ENCODE data around the gene CTLA4.

Gene CTLA4

DNA sequence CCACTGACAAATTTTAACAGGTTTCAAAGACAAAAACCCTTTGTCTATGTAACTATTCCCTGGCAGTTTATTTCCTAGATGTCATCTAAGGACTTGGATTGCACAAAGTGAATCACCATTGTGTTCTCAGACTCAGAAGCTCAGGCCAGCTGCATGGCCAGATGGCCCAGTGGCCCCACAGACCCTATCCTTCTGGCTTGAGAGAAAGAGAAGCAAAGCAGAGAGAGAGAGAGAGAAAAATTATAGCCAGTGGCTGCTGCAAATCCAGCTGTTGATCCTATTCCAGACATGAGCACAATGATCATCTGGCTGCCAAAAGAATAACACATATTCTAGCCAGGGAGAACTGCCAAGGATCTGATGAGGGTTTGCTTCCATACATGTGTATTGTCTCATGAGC, 25.8 kb downstream of the CTLA4 start:
- FAIRE-seq, result no peak

DNA sequence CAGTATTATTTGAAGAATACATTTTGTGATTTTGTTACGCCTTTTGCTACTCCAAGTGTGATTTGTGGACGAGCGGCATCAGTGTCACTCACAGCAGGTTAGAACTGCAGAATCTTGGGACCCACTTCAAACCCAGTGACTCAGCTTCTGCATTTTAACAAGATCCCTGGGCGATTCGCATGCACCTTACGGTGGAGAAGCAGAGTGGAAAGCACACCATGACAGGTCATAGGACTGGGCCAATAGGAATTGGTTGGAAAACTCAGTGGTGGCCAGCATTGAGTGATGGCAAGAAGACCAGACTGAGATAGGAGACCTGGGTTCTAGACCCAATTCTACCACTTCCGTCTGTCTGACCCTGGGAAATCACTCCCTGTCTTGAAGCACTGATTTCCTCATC, 26.3 kb downstream of the CTLA4 start:
- no peak for FAIRE-seq

DNA sequence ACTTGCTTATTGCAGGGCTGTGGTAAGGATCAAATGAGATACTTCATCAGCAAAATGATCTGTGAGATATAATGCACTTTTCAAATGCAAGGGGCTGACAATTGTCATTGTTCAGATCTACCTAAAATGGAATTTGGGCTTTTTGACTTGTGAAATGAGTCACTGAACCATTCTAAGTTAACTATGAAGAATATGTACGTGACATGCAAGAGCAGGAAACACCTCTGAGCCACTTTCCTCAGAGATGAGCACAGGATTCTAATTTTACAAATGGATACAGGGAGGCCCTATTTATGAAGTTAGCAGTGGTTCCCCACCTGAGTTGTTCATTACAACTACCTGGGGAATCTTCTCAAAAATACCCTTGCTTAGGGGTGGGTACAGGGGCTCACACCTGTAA, 26.7 kb downstream of the CTLA4 start:
- no peak for FAIRE-seq

DNA sequence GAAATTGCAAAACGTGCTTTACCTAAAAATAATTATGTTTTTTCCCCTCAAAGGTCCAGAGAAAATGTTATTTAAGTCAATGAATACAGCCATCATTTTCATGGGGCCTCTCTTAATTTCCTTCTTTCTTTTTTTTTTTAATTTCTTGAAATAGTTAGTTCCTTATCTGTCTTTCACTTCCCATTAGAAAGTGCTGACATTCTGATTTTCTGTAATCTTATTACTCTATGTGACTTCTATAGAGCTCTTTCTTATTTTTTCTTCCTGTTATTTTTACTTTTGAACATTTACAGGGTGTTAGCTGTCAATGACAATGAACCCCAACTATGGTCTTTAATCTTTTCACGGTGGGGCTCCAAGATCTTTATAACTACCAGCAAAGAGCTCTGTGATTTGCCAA, 30.0 kb downstream of the CTLA4 start:
- no peak for FAIRE-seq

DNA sequence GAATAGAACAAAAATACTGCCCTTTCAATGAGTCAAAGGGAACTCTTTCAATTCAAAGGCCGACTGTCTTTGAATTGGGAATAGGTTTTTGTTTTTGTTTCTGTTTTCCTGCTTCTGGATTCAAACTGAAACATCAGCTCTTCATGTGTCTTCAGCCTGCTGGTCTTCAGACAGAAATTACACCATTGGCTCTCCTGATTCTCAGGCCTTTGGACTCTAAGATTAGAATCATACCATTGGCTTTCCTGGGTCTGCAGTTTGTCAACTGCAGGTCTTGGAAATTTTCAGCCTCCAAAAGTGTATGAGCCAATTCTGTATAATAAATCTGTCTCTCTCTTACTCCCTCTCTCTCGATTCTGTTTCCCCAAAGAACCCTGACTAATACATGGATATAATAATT, 31.1 kb downstream of the CTLA4 start:
- FAIRE-seq, result no peak

DNA sequence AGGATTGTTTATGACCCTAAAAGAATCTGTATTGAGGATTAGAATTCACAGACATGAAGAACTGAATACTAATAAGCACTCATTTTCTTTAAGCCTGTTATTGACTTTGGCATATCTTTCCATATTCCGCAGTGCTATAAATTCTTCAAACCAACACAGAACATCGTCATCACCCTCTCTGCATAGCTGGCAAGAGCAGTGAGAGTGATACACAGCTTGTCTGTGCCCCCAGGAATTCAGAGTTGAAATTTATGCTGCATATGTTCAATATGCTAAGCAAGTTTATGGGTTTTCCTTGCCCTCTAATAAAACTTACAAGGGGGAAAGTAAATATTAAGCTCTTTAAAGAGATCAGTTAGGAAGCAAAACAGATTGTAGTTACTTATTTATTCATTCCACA, 32.7 kb downstream of the CTLA4 start:
- no peak for FAIRE-seq

DNA sequence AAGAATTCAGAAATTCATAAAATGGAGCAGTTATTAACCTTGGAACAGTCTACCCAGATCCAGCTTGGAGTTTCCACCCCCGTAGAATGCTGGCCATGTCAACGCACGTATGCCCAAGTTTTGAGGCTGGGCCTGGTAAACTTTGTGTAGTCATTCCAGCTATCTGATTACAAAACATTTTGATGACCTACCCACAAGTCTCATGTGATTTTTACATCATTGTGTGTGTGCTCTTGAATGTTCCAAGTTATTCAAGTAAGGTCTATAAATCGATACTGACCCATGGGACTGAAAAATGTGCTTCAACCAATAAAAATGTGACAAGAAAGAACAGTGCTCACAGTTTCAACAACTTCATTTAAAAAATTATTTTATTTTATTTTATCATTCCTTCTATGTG, 36.5 kb downstream of the CTLA4 start:
- FAIRE-seq, result no peak

DNA sequence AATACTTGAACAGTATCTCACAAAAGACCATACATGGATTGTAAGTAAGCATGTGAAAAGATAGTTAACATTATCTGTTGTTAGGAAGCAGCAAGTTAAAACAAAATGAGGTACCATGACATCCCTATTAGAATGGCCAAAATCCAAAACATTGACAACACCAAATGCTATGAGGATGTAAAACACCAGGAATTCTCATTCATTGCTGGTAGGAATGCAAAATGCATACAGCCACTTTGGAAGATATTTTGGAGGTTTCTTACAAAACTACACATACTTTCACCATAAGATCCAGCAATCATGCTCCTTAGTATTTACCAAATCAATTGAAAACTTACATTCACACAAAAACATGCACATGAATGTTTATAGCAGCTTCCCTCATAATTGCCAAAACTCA, 38.1 kb downstream of the CTLA4 start:
- FAIRE-seq, result no peak

DNA sequence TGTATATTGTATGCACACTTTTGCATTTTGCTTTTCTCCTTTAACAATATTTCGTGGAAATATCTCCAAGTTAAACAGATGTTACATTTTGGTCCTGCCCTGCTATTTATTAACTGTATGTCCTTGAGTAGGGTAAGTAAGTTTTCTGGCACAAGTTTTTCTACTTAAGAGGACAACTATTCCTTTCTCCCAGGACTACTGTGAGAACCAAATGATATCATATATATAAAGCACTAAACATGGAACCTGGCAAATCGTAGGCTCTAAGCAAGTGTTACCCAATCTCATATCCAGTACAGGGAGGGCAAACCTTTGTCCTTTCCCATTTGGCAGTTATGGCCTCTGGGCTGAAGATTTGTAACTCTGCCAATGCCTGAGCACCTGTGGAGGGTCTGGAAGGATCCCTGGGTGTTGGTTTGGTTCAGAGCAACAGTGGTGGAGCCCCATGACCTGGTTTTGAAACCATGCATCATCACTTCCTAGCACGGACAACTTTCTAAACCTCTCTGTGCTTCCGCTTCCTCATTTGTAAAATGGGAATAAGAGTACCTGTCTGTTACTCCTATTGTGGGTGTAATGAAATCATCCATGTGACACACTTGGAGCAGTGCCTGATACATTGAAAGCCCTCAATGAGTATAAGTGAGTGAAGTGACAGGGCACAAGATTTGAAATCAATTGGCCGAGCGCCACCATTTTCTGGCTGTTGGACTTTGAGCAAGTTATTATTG, 40.7 kb downstream of the CTLA4 start:
- FAIRE-seq, result no peak

DNA sequence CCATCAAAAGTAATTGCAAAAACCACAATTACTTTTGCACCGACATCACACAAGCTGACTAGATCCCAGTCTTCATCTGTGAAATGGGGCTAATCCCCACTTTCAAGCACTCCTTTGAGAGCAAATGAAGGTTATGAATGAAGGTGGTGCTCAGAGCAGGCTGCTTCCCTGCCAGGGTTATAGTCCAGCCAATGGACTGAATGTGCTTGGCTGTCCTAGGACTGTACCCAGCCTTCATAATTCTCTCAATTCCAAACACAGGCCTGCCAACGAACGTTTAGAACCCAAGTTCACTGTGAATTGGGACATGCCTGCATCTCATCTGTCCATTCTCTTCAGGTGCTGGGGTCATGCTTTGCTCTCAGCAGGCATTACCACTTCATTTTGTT, 41.2 kb downstream of the CTLA4 start:
- FAIRE-seq, result no peak

DNA sequence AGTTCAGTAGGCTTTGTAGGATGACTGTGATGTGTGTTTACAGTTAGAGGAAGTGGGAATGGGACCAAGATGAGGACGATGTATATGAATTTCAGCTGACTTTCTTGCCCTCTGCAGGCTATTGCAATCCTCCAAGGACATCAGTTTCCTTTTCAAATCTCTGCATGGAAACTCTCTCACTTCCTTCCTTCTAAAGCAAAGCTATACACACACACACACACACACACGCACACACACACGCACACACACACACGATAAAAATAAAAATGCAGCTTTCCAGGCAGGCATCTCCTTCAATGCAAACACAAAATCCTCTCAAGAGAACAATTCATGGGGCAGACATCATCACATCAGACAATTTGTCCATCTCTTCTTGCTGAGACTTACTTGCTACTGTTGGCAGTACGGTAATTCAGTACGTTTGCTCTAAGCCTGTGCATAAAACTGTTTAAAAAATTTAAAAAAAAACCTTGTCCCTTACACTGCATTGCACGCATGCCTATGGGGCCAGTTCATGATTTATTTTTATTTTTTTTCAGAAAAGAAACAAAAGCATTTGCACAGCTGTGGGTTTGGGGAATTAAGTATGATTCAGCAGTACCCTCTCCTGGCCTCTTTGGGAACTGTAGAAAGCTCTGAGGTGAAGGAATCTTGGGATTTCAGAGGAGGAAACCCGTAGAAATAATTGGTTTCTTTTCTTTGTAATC, 41.8 kb downstream of the CTLA4 start:
- peak; percentile 25 for FAIRE-seq

DNA sequence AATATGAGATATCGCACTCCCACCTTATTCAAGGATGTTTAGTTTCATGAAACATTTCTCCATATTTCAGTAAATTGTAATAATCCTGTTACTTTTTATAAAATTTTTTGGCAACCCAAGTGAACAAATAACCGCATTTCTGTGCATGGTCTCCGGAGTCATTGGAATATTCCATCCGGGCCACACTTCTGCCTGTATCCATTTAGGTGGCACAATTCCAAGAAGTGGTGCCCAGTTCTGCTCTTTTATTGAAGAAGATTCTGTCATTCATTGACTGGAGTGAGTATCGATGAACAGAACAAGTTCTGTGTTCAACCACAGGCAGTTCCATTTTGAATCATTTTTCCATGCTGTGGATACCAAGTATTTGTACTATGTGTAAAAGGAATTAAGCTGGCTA, 42.4 kb downstream of the CTLA4 start:
- FAIRE-seq, result no peak

DNA sequence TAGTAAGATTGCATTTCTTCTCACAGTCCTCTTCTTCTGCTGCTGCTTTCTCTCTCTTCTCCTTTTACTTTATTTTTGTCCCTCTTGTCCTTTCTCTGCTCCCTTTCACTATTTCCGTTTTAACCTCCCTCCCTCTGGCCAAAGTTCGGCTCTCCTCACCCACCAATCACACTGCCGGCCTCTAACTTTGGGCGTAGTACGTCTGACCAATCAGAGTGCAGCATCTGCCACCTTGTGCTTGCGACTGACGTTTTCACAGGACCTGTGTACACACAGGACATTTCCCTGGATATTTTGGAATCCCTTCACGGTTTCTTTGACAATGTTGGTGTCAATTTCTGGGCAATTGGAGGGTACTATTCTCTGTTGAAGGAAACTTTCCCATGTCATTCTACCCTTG, 46.4 kb downstream of the CTLA4 start:
- FAIRE-seq, result no peak

DNA sequence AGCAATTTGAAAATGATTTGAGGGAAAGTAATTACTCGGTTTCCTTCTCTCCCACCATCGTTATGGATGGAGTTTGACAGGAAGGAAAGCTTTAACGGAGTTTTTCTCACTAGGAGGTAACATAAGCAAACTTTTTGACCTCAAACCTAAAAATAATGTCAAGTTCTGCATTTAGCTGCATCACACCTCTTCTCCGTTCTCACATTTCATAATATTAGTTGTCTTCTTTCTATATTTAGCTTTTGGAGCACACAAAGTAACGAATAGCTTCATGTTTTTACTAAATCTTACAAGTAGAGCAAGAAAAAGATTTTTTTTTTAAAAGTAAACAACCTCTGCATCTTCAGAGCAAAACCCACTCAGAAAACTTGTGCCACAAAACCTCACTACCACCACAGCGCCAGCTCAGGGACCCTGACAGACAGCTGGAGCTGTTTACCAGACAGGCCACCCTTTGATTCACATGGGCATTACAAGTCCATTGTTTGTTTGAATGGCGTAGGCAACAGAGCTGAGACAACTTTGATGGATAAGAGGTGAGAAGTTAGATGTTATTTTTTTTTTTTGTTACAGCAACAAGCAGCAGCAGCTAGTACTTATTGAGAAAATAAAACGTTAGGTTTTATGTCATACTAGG, 47.1 kb downstream of the CTLA4 start:
- no peak for FAIRE-seq

DNA sequence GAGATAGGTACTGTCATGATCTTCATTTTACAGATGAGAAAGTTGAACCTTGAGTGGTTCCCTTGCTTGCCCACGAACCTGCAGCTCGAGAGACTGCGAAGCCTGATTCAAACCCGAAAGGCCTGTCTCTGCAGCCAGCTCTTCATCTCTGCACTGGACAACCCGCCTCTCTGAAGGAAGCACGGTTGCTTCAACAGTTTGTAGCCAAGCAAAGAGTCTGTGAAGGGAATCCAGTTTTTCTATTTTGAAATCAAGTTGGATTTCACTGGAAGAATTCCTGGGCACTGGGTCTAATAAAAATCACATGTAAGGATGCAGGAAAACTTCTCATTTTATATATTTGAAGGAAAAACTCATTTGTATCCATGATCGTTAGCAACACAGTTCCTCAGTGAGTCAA, 47.7 kb downstream of the CTLA4 start:
- FAIRE-seq, result no peak

DNA sequence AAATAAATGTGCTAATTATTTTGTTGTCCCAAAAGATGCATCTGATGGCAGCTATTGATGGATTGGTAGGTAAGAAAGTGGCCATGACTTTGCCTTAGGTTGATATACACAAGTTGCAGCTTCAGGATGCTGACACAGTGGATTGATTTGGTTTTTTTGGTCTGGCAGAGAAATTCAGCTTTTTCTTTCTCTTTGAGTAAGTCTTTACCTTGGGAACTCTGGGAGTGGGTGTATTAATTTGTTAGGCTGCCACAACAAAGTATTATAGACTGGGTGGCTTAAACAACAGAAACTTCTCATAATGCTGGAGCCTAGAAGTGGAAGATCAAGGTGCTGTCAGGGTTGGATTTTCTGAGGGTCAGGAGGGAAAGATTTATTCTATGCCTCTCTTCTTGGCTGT, 49.2 kb downstream of the CTLA4 start:
- FAIRE-seq, result no peak

DNA sequence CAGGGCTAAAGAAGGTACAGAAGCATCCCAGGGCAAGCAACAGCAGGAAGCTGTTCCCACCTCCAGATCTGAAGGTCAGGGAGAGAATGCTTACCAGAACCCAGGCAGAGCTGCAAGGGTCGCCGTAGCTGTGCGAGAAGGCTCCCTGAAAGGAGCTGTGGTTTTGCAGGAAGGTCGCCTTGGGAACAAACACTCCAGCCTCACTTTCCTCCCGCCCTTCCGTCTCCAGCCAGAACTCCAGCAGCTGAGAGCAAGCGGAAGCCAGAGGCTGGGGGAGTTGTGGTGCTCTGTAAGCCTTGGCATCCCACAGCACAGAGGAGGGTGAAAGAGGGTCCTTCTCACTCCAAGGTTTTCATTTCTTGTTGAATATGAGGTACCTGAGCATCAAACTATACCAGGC, 50.7 kb downstream of the CTLA4 start:
- no peak for FAIRE-seq

DNA sequence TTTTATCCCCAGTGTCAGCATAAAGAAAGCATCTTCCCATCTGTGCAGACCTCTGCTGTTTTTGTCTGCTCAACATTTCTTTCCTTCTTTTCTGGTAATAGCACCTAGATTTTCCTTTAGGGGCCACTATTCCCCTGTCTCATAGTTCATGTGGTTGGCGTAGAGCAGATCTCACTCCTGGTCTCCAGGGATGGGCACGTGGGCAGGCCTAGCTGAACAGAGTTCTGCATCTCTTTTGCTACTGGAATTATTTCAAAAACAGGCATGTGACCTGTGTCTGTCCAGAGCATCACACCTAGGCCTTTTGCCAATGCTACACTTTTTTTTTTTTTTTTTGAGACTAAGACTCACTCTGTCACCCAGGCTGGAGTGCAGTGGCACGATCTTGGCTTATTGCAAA, 51.3 kb downstream of the CTLA4 start:
- FAIRE-seq, result no peak
